HG03571 (cell line): Measurements from ENCODE around the gene FSTL5.
"Not testable (repeated sequence)": the region's sequence is repeated elsewhere in the genome, so short reads cannot be mapped to it uniquely, and the experiment has no call there.

ENCODE experiments used
- ATAC-seq: cut with Tn5 transposase; IDR thresholded peaks from one replicate; pipeline ENCODE4 v1.9.1; 2021; ENCODE audit not compliant: unreplicated experiment

FSTL5 gene

DNA sequence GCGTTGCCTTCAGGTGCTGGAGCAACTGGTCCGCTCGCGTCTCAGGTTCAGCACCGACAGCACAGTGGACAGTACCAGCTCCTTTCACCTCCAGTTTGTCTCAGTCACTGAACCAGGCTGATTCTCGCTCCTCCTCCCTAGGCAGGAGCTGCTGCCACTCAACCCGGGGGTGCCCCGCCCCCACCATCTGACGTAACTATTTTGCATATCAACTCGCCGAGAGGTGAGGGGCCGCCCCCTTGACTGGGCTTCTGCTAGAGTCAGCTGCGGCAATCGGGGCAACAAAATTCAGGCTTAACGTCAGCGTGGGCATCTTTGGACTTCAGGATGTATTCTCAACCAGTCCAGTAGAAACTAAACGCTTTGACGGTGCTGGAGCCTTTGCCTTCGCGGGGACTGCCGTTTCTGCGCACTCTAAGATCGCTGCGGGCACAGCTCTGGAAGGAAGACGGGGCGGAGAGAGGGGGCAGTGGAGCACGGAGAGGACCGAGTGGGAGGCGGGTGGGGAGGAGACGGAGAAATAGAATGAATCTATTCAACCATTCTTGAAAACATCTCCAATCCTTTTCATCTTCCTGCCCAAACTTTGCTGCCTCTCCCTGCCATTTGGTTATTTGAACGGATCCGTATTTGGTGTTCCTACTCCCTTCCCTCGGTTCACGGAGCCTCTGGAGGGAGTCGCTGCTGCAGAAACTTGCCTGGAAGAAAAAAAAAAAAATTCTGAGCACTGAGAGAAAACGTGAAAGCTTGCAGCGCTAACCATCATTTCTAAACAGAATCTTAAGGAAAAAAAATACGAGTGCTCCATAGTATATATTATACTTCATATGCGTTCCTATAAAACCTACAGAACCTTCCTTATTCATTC, at the start of gene FSTL5:
FSTL5 (minus strand) TSS at position 109 of the 868 bp plus-strand sequence. CDS start 52,604 bp downstream, outside the sequence.
- no peak for ATAC-seq

DNA sequence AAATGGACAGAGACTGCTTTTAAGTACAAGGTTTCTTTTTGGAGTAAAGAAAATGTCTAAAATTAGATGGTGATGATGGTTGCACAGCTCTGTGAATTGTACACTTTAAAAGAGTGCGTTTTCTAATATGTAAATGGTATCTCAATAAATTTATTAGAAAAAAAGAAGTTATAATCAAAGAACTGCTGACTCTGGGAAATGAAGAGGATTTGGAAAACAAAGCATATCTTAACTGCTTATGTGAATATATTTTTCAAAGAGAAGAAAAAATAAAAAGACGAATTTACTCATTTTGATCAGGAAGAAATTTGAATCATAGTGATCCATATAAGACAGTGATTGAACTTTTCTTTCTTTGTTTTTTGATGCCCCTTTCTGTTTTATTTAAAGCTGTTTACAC, 45.9 kb upstream of the FSTL5 start:
- no peak for ATAC-seq

DNA sequence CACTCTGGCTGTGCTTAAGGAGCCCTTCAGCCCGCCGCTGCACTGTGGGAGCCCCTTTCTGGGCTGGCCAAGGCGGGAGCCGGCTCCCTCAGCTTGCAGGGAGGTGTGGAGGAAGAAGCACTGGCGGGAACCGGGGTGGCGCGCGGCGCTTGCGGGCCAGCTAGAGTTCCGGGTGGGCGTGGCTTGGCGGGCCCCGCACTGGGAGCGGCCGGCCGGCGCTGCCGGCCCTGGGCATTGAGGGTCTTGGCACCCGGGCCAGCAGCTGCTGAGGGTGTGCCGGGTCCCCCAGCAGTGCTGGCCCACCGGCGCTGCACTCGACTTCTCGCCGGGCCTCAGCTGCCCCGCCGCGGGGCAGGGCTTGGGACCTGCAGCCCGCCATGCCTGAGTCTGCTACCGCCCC, 39.7 kb upstream of the FSTL5 start:
- ATAC-seq, result not testable (repeated sequence)

DNA sequence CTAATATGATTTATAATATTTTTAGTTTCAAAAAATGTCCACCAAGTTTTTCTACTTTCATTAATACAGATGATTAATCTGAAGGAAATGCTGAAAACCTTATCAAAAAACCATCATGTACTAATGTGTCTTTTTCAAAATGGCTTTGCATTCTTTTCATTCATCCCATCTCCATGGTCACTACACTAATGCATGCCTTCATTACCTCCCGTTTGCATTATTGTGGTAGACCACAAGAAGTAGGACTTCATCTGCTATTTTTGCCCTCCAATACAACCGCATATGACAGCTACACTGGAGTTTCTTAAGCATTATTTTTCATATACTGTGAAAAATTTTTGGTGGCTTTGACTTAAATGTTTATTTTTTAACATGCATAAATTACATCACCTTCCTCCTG, 37.9 kb upstream of the FSTL5 start:
- no peak for ATAC-seq

DNA sequence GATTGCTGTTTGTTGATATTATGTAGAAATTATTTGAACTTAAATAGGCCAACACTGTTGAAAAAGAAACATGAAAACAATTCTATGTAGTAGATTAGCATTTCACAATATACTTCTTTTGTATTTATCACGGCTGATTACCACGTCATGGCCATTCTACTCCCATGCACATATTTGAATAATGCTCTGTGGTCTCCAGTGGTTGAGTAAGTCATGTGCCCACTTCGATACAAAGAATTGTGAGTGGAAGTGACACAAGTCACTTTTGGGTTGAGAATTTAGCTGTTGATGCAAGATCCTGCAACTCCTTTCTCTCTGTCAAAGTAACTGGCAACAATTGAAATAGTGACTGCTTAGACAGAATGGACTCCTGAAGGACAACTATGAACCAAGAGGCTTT, 6.7 kb upstream of the FSTL5 start:
- ATAC-seq, result no peak

DNA sequence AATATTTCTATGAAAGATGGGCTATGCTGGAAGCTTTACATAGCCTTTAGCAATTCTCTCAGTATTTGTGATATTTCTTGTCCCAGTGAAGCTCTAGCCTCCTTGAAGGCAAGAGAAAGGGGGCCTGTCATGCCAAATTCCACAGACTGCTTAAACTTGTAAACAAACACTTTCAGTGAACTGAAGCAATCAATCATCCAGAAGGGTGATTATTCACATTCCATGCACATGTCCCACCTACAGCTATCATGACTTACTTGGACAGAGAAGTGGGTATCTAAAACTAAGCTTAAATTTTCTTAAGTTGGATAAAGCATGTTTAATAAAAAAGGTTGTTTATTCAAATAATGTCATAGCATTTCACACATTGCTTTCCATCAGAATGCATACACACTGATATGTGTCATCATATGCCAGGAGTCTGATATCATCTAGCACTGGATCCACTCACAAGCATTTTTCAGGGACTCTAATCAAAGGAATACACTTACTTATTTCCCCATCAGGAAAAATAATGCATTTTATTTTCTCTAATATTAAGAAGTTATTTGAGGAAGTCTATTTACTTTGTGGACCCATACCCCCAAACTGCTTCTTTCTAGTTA, 1.2 kb upstream of the FSTL5 start:
- no peak for ATAC-seq

DNA sequence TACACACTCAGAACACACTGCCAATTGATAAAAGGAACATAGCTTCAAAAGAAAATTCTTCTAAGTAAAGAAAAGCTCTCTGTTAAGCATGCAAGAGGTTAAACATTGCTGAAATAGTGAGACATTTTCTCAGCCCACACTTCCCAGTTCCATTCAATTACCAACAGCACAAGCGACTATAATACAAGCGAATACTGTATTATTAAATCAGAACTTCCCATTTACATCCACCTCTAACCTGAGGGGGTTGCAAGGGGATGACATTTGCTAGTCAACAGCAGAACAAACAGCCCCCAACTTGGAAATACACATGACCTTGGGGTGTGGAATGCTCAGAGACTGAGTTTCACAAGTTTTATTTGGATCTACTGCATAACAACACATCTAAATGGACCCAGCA, 1.1 kb downstream of the FSTL5 start:
- ATAC-seq, result no peak

DNA sequence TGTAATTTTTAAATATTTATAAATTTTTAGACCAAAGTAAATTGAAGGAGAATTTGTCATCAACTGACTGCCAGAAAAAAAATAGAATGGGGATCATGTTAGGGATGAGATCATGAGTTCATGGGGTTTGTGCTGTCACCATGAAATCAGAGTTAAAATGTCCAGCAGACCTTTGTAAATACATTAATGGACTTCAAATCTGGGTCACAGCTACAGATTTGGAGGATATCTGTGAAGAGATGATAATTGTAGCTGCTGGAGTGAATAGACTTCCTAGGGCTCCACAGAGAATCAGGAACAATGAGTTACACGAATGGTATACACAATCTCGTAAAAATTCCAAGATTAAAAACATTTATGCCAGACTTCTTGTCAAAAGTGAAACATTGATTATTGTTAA, 6.6 kb downstream of the FSTL5 start:
- no peak for ATAC-seq

DNA sequence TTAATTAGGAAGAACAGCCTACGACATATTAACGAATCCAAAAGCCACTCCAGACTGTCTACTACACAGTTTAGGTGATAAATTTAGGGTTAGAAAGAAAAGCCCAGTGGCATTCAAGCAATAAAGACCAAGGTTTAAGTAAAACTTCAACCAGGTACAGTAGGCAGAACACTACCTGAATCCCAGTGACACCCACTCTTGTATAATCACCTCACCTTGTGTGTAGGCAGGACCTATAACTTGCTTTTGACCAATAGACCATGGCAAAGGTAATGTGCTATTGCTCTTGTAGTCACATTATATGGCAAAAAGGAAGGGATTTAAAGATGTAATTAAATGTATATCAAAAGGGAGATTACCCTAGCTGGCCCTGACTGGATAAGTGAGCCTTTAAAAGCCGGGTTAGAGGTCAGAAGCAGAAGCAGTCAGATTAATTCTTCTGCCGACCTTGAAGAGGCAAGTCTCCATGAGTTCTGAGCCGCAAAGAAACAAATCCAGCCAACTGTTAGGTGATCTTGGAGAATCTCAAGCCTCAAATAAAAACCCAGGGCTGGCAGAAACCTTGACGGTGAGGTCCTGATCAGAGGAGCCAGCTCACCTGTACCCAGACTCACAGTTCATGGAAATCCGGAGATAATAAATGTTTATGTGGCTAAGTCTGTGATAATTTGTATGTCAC, 8.8 kb downstream of the FSTL5 start:
- ATAC-seq, result no peak

DNA sequence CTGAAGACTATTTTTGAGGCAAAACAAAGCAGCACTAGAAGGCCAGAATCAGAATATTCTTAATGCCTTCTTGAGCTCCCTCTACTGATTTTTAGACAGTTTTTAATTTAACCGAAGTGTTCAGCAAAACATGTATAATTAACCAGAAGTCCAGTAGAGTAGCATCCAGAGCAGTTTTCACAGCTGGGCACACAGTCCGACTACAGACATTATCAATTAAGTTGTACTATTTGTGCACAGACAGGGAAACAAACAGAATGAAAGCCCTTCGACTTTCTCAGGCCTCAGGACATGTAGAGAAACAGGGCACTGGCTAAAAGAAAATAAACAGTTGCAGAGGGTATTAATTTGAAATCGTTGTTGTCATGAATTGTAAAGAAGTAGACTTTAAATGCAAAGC, 11.9 kb downstream of the FSTL5 start:
- no peak for ATAC-seq

DNA sequence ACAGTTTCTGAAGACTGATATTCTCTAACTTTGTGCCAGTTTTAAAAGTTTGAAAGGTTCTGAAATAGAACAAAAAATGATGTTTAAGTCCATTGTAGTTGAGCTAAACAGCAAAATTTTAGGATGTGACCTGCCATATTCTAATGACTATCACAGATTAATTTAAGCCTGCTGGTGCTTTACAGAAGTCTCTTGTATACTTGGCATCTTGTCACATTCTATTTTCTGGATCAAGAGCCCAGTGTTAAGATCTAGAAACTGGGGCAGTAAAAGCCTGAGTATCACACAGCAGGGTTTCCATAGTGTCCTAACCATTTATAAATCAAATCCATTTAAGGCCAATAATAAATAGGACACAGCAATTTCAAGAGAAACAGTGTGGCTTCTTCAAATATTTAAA, 12.4 kb downstream of the FSTL5 start:
- ATAC-seq, result no peak

DNA sequence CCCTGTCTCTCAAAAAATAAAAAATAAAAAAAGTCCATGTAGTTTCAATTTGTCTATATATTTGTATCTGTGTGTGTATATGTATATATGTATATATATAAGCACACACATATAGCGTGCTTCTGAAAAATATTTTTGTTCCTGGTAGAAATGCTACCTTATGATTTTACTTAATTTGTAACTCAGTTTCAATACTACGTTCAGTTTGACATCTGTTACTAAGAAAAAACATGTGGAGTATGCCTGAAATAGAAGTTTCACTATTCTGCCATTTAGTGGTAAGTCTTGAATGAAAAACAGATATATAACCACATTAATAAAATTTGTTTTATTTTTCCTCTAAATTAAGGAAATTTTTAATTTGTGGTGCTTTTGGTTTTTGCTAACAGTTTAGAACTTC, 14.2 kb downstream of the FSTL5 start:
- no peak for ATAC-seq

DNA sequence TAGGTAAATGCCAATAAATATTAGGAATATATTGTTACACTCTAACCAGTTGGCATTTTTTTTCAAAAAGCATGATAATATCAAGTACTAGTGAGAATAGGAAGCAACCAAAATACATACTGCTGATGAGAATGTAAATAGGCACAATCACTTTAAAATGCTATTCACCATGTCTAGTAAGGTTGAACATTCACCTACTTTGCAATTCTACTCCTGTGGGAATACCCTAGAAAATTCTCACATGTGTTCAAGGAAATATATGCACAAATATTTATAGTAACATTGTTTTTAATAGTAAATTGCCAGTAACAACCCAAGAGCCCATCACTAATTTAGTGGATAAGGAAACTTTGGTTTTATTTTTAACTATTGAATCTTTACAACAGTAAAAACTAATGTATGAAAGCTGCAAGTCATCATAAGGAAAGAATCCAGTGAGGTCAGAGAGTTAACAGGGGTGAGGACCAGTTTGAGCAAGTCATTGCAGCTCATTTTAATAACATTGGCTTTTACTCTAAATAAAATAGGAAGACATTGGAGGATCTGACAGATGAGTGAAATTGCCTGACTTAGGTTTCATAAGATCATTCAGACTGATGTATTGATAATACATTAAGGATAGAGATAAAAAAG, 23.6 kb downstream of the FSTL5 start:
- ATAC-seq, result no peak

DNA sequence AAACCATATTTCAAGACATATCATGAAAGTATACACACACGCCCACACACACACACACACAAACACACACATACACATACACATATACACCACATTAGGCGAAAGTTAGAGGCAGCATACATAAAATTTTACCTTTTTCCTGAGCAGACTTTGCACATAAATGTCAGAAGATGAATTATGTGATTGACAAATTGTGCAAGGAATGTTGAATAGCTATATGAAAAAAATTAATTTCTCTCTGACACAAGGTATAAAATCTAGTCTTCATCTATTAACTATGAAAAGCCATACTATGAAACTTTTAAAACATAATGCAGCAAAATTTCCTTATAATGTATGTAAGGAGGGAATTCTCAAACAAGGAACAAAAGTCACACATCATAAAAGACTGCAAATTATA, 24.4 kb downstream of the FSTL5 start:
- no peak for ATAC-seq

DNA sequence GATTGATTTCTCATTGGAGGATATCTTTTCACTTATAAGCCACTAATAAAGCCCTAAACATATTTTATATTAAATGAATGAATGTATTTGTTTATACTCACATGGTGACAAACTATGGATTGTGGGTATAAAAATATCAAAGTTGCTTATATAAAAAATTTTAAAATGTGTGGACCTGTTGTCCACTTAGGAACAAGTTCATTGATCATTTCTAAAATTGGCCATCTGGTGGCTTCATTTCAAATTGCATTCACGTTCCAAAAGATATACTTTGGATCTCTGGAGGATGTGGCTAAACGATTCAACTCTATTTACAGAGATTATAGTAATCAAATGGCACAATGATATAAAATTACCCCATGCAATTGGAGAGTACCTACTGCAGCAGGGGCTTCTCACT, 32.5 kb downstream of the FSTL5 start:
- no peak for ATAC-seq

DNA sequence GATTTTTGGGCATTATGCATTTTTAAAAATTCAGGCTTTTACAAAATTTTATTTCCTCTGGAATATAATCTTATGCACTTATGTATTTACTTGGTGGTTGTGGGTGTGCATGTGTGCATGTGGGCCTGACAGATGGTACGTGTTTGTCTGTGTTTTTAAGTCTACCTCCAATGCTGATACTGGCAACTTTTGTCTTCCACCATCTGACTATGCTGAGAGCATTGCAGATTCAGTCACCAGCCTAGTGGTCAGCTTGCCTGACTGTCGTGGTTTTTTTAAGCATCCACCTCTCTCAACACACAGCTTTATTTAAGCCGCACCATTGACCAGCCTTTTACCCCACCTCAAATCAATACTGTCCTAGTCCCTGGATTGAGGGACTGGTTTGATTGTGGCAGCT, 37.1 kb downstream of the FSTL5 start:
- no peak for ATAC-seq

DNA sequence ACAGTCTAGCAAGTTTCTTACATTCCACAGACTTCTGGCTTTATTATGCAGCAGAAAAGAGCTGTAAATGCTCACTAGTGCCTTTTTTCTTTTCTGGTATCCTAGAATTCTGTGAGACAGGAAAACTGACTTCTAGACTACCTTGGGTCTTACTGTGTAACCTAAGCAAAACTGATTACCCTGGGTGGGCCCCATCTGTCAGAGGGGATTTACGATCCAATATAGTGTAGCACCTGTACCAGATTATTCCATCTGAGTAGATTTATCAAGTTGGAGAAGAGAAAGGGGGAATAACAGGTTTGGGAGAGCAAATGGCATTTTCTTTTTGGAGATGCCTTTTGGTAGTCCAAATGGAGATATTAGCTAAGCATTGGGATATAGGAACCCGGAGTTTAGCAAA, 46.7 kb downstream of the FSTL5 start:
- no peak for ATAC-seq

DNA sequence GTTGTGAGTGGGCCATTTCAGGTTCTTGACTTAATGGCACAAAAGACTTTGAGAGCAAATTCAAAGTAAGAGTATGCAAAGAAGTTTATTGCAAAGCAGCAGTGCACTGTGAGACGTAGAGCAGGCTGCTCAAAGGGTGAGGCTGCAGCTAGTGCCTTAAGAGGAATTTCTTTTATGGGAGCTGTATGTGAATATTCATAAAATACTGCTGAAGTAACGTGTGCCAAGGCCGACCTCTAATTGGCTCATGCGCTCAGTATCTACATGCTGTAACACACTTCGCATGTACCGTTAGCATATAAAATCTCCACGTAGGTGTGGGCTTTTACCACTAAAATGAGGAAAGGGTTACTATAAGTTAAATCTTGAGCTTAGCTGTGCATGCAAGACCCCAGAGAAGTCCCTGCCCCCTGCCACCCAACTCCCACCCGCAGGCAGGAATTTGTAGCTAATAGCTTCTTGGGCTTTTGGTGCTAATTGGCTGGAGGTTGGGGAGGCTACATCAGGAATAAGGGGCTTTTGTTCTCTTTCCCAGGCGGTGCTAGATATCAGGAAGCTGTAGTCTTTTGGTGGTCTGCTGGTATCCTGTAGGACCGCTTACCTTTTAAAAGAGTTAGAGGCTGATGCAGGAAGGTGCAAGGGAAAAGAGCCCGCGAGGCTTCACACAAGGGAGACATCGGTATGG, 47.6 kb downstream of the FSTL5 start:
- ATAC-seq, result no peak

DNA sequence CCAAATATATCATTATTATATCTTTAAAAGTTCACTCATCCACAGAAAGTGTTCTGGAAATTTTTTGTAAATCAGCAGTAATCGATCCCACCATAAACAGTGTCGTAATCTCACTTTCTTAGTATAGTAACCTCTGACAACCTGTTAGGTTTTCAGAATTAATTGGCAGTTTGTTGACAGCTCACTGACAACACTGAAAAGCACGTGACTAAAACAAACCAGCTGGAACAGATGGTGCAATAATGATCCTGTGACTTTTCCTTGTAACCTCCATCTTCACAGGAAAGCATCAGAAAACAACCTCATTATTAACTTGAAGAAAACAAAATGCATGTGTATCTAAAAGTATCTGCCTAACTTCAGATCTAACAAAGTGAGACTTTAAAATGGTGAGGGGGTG, 48.5 kb downstream of the FSTL5 start:
- no peak for ATAC-seq

DNA sequence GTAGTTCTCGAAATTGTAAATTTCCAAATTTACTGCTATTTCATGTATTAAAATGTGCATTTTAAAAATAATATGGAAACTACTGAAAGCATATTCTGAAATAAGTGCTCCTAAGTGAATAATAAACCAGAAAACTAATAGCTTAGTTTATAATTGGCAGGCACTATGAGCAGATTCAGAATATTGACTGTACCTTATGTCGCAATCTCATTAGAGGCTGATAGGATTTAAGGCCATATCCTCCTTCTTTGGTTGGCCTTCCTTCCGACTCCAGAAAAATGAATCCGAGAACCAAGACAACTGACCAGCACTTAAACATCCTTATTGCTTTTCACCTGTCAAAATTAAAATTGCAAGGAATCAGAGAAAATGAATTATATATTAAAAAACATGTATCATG, 52.7 kb downstream of the FSTL5 start:
- no peak for ATAC-seq

DNA sequence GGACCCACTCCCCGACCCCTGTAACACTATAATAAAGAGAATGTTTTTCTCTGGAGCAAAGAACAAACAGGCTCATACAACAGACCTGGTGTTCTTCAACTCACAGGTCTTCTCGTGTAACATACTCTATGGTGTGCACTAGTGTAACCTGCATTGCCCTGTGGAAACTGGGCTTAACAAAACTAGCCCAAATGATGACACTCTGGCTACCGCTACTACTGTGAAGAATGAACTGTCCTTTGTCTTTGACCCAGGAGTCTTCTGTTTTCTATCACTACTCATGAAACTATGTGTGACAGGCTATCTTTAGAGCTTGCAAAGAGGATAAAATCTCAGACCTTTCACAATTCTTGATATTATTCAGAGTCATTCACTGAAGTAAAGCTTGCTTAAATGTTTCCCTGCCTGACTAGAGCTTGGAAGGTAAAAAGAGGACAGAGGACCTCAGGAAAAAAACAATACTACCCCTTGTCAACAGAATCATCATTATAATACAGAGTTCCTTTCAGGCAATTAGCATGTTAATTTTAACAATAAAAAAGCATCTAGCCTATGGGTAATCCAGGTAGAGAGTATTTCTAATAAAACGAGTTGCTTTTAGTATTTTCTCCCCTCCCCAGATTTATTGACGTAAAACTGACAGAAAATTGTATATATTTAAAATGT, 59.2 kb downstream of the FSTL5 start:
- no peak for ATAC-seq
